HG02970 (cell line): ENCODE data around the gene SLC16A6.
"Not testable (repeated sequence)": the region's sequence is repeated elsewhere in the genome, so short reads cannot be mapped to it uniquely, and the experiment has no call there.

Experiments
- ATAC-seq: cut with Tn5 transposase; IDR thresholded peaks from one replicate; pipeline ENCODE4 v1.9.1; 2021; ENCODE audit warnings: mild to moderate bottlenecking, moderate library complexity, moderate number of reproducible peaks; ENCODE audit not compliant: unreplicated experiment, low FRiP score

SLC16A6 gene, protein sequence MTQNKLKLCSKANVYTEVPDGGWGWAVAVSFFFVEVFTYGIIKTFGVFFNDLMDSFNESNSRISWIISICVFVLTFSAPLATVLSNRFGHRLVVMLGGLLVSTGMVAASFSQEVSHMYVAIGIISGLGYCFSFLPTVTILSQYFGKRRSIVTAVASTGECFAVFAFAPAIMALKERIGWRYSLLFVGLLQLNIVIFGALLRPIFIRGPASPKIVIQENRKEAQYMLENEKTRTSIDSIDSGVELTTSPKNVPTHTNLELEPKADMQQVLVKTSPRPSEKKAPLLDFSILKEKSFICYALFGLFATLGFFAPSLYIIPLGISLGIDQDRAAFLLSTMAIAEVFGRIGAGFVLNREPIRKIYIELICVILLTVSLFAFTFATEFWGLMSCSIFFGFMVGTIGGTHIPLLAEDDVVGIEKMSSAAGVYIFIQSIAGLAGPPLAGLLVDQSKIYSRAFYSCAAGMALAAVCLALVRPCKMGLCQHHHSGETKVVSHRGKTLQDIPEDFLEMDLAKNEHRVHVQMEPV

DNA sequence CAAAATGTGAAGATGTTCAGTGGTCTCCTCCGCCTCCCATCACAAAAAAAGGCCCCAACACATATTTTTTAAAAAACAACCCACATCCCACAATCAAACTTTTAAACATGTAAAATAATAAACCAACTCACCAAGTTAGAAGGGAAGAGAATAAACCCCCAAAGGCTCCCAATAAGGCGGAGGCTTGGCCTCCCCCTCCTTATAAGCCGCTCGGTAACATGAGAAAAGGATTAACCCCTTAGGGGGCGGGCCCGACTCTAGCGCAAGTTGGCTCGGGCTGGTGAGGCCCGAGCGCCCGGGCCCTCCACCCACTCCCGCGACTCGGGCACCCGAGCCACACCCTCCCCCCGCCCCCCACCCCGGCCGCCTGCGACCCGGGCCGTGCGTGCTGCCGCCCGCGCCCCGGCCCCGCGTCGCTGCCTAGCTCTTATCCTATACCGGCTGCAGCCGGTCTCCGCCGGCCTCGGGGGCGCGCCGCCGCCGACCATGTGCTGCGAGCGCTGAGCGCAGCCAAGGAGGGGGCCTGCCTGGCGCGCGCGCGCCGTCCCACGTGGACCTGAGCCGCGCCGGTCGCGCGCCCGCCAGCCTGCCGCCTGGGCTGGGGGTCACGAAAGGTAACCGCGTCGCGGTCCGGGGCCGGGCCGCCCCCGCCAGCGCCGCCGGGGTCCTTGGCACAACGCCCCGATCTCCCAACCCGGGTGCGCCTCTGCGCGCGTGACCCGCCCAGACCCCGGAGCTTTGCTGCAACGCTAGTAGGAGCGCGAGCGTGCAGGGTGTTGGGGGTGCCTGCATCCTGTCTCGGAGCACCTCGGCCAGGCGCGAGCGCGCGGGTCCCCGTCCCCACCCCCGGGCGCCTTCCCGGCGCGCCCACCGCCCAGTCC, at the start of gene SLC16A6, which contains the start of gene ARSG:
Gene SLC16A6 (minus strand): TSS at position 173 of the 881 bp plus-strand sequence. CDS start 12,807 bp downstream, outside the sequence.
Gene ARSG (plus strand): TSS at position 541 of the 881 bp plus-strand sequence. CDS start 15,999 bp downstream, outside the sequence.
- peak; percentile 49 for ATAC-seq

DNA sequence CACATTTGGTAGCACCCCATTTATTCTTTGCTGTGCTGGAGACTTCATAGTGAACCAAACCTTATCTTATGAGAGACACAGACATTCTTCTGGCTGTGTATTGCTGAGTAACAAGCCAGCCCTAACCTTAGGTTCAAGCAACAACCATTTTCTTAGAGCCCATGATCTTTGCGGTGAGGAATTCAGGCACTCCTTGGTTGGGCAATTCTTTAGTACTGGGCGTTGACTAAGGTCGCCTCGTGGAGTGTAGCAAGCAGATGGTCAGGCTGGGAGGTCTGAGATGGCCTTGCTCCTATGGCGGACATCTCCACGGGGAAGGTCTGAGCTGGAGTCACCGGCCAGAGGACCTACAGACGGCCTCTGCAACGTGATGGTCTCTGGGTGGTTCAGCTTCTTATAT, 43.5 kb upstream of the SLC16A6 start:
- no peak for ATAC-seq

DNA sequence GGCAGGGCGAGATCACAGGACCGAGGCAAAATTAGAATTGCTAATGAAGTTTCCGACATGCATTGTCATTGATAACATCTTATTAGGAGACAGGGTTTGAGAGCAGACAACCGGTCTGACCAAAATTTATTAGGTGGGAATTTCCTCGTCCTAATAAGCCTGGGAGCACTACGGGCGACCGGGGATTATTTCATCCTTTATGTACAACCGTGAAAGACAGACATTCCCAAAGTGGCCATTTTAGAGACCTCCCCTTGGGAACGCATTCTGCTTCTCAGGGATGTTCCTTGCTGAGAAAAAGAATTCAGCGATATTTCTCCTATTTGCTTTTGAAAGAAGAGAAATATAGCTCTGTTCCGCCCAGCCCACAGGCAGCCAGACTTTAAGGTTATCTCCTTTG, 41.0 kb upstream of the SLC16A6 start:
- not testable (repeated sequence) for ATAC-seq

DNA sequence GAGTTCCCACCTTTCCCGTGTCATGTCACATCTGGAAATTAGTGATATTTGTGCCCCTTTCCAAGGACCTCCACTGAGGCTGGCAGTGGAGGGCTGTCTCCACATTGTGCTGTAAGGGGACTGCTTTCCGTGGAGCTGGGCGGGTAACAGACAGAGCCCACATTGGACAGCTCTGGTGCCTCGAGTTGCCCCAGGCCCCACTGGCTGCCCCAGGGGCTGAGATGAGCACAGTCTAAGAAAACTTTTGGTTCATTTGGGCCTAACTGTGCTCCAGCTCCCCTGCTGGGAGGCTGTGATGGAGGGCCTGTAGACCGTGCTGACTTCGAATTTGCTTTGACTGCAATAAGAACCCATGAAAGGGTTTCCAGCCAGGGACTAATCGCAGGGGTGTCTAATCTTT, 38.4 kb upstream of the SLC16A6 start:
- no peak for ATAC-seq

DNA sequence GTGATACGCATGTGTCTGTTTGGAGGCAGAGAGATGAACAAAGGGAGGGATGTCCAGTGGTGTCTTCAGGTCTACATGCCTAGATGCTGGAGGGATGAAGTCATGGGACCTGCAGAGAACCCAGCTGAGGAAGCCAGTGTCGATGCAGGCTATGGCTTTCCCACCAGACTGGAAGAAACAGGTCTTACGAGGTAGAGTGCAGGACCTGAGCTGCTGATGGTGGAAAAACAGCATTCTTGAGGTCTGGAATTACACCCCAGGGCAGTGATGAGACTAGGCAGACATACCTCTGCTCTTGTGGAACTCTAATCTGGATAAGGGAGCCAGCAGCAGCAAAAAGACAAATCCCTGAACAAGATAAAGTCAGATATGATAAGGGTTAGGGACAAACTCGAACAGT, 37.7 kb upstream of the SLC16A6 start:
- ATAC-seq, result no peak

- ATAC-seq, result no peak
Measured at GRCh38 chr17:68327823-68328557, 37.1 kb upstream of the SLC16A6 start.

DNA sequence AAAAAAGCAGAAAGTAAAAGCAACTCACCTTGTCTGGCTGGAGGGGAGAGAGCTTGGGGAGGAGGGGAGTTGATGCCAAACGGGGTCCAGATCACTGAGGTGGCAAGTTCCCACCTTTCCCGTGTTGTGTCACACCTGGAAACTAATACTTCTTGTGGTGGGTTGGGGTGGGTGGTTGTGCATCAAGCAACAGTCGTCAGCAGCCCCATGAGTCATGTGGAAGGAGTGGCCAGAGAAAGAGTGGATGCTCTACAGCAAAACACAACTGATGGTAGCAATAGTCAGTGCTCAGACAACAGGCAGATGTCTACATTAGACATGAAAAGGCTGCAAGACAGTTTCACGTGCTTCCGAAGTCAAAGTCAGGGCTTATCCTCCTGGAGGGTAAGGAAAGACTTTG, 35.8 kb upstream of the SLC16A6 start:
- ATAC-seq, result no peak

- ATAC-seq, result no peak
Measured at GRCh38 chr17:68325961-68326360, 35.0 kb upstream of the SLC16A6 start.

- ATAC-seq, result no peak
Measured at GRCh38 chr17:68324654-68325336, 33.9 kb upstream of the SLC16A6 start.

DNA sequence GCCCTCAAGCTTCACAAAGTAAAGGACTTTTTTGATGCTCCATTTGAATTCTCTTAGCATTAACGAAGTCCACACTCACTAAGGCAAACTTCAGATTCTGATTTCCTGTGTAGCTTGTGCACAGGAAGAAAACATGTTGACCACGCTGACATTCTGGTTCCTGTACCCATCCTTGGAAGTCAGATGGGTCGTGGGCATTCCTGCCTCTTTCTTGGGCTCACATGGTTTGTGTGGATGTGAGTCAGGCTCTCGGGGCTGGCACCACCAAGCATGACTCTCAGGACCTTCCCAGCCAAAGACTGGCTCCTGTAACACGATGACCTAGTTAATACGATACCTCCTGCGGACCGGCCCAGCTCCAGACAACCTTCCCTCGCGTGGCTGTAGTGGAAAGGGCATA, 33.2 kb upstream of the SLC16A6 start:
- no peak for ATAC-seq

GRCh38 chr17:68322630-68323029, 31.7 kb upstream of the SLC16A6 start:
- no peak for ATAC-seq

GRCh38 chr17:68321556-68321954, 30.6 kb upstream of the SLC16A6 start:
- no peak for ATAC-seq

DNA sequence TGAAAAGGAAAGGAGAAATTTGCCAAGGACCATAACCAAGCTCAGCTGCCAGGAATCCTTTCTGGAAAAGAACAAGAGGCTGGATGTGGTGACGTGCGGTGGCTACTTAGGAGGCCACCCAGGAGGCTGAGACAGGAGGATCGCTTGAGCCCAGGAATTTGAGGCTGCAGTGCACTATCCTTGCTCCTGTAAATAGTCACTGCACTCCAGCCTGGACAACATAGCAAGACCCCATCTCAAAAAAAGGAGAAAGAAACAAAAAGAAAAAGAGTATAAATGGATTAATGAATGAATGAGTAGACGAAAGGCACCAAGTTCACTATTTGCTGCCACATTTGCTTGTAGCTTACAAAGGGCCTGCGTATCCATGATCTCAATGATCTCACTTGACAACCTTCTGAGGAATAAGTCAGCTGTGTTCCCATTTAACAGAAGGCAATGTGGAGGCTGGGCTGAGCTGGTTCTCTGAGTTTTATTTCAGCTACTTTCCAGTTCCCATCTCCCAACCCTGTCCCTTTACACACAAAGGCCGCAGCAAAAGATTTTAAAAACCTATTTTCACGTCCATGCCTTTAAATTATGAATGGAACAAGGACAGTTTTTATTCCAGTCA, 30.1 kb upstream of the SLC16A6 start:
- ATAC-seq, result no peak

DNA sequence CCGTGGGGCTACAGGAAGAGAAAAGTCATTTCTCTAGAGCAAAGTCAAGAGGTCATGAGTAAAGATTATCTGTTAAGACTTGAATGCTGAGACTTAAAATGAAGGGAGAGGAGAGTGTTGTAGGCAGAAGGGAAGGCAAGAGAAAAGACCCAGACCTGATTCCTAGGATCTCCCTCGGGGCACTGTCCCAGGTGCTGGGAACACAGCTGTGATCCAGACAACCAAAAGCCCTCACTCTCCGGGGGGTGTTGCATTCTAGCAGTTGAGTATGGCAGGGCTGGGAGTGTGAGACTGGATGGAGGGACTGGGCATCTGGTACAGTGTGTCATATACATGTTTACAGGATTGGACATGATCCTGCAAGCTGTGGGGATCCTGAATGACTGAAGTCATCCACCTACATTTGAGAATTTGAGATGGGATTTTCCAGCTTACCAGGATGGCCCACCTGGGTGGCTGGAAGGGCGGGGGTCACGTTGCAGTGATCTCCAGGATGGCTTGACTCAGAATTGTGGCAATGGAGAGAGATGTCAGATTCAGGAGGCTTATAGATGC, 29.5 kb upstream of the SLC16A6 start:
- no peak for ATAC-seq

- ATAC-seq, result no peak
Measured at GRCh38 chr17:68319410-68320162, 28.7 kb upstream of the SLC16A6 start.

DNA sequence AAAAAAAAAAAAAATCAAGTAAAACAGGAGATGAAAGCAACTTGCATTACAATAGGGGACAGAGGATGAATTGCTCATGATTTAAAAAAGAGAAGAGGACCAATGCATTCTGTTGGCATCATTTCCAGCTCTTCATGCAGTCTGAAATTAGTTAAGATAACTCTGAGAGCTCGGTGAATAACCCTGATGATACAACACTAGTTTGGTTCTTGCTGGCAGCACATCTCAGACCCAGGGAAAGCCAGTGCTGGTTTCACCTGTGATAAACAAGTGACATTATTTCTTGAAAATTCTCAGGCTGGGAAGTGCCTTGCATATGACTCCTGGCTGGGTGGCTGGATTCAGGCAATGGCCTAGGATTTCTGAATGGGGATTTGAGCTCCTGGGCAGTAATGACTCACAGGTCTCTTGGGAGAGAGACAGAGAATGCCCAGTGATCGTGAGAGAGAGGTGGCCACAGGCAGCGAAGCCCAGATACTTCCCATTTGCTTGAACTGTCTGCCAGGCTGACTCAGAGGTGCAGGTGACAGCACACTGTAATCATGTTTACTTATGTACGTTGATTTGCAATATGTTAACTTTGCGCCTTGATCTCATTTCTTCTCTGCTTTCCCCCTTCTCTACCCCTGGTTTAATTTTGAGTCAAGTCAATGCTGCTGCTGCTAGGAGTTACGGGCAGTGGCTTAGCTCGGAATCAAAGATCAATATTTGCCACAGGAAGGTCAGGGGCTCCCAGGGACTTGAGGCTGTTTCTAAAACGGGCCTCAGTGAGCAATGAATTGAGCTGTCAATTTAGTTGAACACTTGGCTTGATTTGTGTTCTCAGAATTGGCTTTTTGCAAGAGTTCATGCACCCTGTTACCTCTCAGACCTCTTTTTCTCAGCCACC, 27.4 kb upstream of the SLC16A6 start:
- no peak for ATAC-seq

DNA sequence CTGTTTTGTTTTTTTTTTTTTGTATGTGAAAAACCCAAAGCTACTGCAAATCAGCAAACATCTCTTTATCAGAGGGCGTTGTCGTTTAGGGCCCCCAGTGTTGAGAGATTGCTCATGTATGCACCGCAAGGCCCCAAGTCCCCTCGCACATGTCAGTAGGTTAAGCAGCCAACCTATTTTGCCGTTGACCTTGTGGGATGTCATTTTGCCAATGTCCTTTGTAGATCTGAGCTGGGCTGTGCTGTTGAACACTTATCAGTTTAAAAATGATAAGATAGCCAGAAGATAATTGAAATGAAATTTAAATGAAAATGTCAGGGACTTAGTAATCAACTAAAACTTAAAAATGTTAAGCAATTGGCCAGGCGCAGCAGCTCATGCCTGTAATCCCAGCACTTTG, 26.5 kb upstream of the SLC16A6 start:
- ATAC-seq, result no peak
